ENCODE data around the gene USP12.
"Not testable (repeated sequence)": the region's sequence is repeated elsewhere in the genome, so short reads cannot be mapped to it uniquely, and the experiment has no call there.

USP12 gene

DNA sequence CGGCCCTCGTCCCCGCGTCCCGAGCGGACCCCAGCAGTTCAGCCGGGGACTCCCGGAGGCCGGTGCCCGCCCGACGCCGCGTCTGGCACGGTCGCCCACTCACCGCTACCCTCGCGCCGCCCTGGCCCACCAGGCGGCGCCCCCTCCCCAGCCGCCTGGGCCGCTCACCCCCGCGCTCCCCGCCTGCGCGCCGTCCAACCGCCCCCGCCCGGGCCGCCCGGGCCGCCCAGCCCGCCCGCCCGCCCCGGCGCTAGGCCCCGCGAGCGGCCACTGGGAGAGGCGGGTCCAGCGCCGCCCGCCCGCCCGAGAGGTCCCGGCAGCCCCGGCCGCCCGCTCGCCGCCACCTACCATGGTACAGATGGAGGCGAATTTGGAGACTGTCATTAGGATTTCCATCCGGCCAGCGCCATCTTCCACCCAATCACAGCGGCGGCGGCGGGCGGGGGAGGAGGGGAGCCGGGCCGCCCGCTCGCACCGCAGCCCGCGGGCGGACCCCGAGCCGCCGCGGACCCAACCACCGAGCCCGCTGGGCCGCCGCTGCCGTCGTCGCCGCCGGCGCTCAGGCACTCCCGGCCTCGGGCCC is at the start of gene USP12:
Gene USP12 (minus strand): TSS at position 568 of the 583 bp plus-strand sequence. CDS start 172 bp downstream, at position 396.
- peak; percentile 21 to 35 for DNase-seq (ENCODE audit: low read depth in 1 of 2, low spot score in 1 of 2)

DNA sequence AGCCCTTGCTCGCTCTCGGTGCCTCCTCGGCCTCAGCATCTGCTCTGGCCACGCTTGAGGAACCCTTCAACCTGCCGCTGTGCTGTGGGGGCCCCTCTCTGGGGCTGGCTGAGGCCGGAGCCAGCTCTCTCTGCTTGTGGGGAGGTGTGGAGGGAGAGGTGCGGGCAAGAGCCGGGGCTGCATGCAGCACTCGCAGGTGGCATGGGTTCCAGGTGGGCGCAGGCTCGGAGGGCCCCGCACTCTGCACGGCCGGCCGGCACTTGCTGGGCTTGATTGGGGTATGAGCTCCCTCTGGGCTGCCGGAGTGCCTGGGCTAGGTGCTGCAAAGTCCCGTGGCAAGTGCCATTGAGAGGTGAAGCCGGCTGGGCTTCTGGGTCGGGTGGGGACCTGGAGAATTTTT is 48.0 kb upstream of the USP12 start:
- no peak for DNase-seq (ENCODE audit: low read depth in 1 of 2, low spot score in 1 of 2)

DNA sequence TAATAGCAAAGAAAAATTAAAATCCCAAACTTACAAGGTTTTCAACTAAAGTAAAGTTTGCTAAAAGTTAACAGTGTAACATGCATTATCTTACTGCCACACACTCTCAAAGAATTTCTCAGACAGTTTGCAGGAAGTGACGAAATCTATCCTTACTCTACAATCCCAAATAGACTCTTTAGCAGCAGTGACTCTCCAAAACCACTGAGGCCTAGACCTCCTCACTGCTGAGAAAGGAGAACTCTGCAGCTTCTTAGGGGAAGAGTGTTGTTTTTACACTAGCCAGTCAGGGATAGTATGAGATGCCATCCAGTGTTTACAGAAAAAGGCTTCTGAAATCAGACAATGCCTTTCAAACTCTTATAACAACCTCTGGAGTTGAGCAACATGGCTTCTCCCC is 47.2 kb upstream of the USP12 start:
- DNase-seq (ENCODE audit: low read depth in 1 of 2, low spot score in 1 of 2) = not testable (repeated sequence)

DNA sequence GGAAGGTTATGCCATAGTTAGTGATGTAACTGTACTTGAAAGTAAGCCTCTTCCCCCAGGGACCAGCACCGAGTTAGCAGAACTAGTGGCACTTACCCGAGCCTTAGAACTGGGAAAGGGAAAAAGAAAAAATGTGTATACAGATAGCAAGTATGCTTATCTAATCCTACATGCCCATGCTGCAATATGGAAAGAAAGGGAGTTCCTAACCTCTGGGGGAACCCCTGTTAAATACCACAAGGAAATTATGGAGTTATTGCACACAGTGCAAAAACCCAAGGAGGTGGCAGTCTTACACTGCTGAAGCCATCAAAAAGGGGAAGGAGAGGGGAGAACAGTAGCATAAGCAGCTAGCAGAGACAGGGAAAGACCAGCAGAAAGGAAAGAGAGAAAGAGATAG is 46.2 kb upstream of the USP12 start:
- not testable (repeated sequence) for DNase-seq (ENCODE audit: low read depth in 1 of 2, low spot score in 1 of 2)

- not testable (repeated sequence) for DNase-seq (ENCODE audit: low read depth in 1 of 2, low spot score in 1 of 2)
Observed at GRCh38 chr13:27213386-27213785, 41.8 kb upstream of the USP12 start.

DNA sequence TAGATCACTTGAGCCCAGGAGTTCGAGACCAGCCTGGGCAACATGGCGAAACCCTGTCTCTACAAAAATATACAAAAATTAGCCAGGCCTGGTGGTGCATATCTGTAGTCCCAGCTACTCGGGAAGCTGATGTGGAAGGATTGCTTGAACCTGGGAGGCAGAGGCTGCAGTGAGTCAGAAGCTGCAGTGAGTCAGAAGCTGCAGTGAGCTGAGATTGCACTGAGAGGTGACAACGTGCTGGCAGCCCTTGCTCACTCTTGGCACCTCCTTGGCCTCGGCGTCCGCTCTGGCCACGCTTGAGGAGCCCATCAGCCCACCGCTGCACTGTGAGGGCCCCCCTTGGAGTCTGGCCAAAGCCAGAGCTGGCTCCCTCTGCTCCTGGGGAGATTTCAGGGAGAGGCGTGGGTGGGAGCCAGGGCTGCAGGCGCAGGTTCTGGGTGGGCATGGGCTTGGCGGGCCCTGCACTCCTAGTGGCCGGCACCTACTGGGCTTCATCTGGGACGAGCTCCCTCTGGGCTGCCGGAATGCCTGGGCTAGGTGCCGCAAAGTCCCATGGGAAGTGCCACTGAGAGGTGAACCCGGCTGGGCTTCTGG is 40.3 kb upstream of the USP12 start:
- no peak for DNase-seq (ENCODE audit: low read depth in 1 of 2, low spot score in 1 of 2)

DNA sequence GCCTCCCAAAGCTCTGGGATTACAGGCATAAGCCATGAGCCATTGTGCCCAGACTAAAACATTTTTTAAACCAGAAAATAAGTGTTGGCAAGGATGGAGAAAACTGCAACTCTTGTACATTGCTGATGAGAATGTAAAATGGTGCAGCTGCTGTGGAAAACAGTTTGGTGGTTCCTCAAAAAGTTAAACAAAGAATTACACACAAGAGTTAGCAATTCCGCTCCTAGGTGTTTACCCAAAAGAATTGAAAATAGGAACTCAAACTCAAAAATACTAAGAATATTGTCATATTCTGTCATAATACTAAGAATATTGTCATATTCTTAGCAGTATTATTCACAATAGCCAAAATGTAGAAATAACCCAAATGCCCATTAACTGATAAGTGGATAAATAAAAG is 39.7 kb upstream of the USP12 start:
- DNase-seq (ENCODE audit: low read depth in 1 of 2, low spot score in 1 of 2) = no peak

DNA sequence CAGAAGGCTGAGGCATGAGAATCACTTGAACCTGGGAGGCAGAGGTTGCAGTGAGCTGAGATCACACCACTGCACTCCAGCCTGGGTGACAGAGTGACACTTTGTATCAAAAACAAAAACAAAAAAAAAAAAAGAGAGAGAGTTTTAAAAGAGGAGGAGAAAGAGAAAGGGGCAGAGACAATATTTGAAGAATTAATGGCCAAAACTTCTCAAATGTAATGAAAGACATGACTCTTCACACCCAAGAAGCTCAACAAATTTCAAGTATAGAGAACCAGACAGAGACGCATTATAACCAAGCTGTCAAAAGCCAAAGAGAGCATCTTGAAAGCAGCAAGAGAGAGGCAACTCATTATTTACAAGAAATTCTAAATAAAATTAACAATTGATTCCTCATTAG is 36.9 kb upstream of the USP12 start:
- no peak for DNase-seq (ENCODE audit: low read depth in 1 of 2, low spot score in 1 of 2)

DNA sequence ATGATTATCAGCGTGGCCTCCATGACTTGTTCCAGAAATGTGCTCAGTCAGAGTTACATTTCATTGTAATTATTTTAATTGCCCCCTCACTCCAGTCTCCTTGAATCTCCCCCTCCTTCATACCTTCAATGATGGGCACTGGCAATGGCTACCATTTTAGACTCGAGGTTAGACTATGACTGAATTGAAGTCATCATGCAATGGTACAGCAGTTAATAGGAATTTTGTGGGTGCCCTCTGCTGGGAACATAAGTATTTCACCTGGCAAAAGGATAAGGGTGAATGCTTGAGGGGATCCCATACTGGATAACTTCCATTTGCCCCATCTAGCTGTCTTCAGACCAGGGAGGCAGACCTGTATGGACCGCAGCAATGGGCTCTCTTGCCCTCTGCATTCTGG is 32.2 kb upstream of the USP12 start:
- DNase-seq (ENCODE audit: low read depth in 1 of 2, low spot score in 1 of 2) = no peak

DNA sequence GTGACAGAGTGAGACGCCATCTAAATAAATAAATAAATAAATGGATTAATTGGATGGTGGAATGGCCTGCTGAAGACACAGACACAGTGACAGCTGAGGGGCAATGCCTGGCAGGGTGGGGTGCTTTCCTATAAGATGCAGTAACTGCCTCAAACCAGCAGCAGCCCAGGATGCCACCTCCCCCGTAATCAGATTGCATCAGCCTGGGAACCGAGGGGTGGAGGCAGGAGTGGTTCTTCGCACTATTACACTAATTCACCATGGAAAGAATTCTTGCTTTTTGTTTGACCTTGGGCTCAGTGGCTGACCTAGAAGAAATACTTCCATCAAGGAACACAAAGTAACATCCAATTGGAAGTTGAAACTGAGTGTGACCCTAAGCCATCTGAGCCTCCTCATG is 31.6 kb upstream of the USP12 start:
- DNase-seq (ENCODE audit: low read depth in 1 of 2, low spot score in 1 of 2) = no peak

DNA sequence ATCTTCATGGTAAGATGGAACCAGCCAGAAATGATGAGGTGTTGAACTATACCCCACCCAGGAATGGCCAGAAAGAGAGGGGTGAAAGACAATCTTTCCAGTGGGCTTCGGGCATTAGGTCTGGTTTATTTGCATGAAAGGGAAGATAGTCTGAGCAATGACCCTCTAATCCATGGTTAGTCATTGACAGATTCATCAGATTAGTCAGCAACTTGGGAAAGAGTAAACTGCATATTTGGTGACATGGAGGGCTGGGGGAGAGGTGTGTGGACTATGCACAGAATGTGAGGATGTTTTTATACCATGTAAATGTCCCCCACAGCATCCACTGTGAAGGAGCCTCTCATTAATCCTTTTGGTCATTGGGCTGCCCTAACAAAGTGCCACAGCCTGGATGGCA is 30.1 kb upstream of the USP12 start:
- no peak for DNase-seq (ENCODE audit: low read depth in 1 of 2, low spot score in 1 of 2)

- DNase-seq (ENCODE audit: low read depth in 1 of 2, low spot score in 1 of 2) = no peak
Observed at GRCh38 chr13:27200413-27201070, 28.9 kb upstream of the USP12 start.

- no peak for DNase-seq (ENCODE audit: low read depth in 1 of 2, low spot score in 1 of 2)
Observed at GRCh38 chr13:27199696-27200095, 28.1 kb upstream of the USP12 start.

- DNase-seq (ENCODE audit: low read depth in 1 of 2, low spot score in 1 of 2) = no peak
Observed at GRCh38 chr13:27199211-27199610, 27.6 kb upstream of the USP12 start.

DNA sequence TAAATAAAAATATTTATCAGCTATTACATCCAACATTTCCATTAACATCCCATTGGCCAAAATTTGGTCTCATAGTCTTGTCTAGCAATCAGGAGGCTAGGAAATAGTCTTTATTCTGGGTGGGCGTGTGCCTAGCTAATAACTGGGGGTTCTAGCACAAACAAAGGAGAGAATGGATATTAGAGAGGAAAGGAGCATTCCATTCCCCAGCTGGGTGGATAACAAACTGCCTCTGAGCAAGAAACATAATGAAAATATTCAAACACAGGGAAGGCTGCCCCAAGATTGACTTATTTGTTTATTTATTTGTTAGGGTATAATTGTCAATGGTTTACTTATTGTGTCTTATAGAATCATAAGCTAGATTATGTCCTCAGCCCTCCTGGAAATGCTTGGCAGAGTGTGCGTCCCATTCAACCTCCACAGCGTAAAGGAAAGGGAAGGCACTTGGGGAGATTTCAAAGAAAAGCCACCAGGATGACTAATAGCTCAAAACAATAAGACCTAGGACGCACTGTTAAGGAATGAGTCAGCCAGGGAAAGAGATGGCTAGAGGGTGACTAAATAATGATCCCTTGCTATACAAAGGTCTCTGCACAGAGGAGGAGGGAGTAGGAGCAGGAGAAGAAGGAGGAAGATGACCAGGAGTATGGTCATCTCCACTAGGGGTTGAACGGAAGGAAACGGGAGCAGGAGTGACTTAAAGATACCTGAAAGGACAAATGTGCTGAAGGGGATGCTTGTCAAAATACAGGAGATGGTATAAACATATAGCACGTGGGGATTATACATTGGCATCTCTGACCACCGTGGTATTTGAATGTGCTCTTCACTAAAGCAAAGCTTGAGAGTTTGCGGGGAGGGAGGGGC is 23.5 kb upstream of the USP12 start:
- DNase-seq (ENCODE audit: low read depth in 1 of 2, low spot score in 1 of 2) = no peak

- no peak for DNase-seq (ENCODE audit: low read depth in 1 of 2, low spot score in 1 of 2)
Observed at GRCh38 chr13:27194209-27194608, 22.6 kb upstream of the USP12 start.

- no peak for DNase-seq (ENCODE audit: low read depth in 1 of 2, low spot score in 1 of 2)
Observed at GRCh38 chr13:27193496-27193895, 21.9 kb upstream of the USP12 start.

DNA sequence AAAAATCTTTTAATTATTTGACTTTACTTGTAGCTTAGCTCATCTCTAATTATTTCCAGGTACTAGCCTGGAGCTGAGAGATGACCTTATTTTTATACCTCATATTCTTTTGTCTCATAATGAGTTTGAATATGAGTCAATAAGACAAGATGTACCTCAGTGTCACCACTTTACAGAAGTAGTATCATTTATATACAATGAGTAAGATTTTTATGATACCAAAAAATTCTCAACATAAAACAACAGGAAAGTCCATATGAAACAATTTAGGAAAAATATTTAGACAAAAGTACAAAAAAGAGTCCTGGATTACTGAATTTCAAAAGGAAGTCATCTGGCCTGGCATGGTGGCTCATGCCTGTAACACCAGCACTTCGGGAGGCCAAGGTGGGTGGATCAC is 21.4 kb upstream of the USP12 start:
- no peak for DNase-seq (ENCODE audit: low read depth in 1 of 2, low spot score in 1 of 2)

- not testable (repeated sequence) for DNase-seq (ENCODE audit: low read depth in 1 of 2, low spot score in 1 of 2)
Observed at GRCh38 chr13:27192367-27192766, 20.8 kb upstream of the USP12 start.

DNA sequence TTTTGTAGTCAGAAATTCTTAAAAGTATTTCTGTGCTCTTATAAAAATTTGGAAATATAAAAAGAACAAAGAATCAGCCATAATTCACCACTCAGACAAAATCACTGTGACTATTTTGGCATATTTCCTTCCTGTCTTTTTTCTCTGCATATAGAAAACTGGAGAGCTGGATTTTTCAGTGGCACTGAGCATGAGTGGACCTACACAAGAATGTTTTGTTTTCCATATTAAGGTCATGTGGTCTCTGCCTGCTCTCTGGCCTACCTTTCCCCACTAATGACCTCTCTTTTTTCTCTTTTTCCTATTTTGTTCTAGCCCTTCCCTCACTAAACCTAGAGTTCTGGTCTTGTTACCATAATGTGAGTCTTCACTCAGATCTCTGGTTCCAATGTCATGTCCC is 17.6 kb upstream of the USP12 start:
- DNase-seq (ENCODE audit: low read depth in 1 of 2, low spot score in 1 of 2) = no peak

DNA sequence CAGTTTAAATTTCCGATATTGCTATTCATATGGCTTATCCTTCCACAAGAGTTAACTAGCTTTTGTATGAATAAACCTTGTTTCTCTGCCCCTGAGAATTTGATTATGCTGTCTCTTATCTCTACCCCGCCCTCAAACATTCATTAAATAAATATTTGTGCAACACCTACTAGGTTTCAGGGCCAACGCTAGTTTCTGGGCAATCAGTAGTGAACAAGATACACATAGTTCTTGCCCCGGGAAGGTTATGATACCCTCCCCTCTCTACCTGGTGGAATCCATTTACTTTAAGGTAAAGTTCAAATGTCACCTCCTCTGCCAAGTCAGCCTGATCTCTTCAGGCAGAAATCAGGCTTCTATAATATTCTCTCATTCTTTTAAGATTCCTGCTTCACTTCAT is 16.6 kb upstream of the USP12 start:
- no peak for DNase-seq (ENCODE audit: low read depth in 1 of 2, low spot score in 1 of 2)

GRCh38 chr13:27186295-27186694 is 14.7 kb upstream of the USP12 start:
- no peak for DNase-seq (ENCODE audit: low read depth in 1 of 2, low spot score in 1 of 2)

Data from activated CD4-positive, alpha-beta T cell treated with anti-CD3 and anti-CD28 coated beads, Interleukin-2, amount 50 U/mL, for 24 hours (primary cell).